Stimulated activated CD4-positive, alpha-beta T cell treated with anti-CD3 and anti-CD28 coated beads, Interleukin-1b, Interleukin-23, amount 100 ng/mL, for 1 hour (primary cell): Measurements from ENCODE around the gene SPRYD4.
A peak's percentile ranks its signal among the peaks of the same experiment; 100 is the strongest.
"Not testable (repeated sequence)": the region's sequence is repeated elsewhere in the genome, so short reads cannot be mapped to it uniquely, and the experiment has no call there.

Experiments used
- DNase-seq, 2 donors: peaks; one replicate each; pipeline ENCODE4 v3.0.0-alpha.2; 2020; ENCODE audit warnings: low read depth in 2 of 2

Gene SPRYD4

GRCh38 chr12:56476972-56477432, 8.6 kb downstream of the SPRYD4 start:
- no peak for DNase-seq

- DNase-seq: no peak
These were observed 9.3 kb downstream of the SPRYD4 start for GRCh38 chr12:56477521-56478225.

DNA sequence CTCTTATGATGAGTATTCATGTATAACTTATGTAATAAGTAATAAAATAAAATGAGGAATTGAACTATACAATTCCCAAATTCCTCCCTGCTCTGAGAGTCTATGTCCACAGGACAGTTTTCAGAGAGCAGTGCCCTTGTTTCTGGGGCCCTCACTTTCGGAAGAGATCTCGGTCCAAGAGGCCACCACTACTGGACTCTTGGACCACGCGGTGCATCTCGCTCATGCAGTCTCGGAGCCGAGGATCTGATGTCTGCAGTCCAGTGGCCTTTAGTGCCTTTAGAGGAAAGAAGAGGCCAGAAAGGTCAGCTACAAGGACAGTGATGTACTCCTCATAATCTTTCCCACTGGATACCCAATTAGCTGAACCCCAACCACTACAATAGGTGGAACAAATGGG, 11.2 kb downstream of the SPRYD4 start:
- no peak for DNase-seq

DNA sequence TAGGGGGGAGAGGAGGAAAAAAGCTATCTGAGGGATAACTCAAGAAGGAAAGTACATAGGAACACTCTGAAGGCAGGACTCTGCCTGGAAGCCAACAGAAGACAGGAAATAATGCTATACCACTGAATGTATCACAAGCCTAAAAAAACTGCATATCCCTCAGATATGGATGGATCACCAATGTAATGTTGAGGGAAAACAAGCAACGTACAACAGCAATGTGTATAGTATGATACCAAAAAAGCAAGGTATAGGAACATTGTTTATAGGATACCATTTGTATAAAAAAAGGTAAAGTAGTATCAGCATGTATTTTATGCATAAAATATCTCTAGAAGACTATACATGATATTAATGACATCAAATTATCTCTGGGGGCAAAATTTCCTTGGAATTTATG, 16.2 kb downstream of the SPRYD4 start:
- DNase-seq: no peak

GRCh38 chr12:56486694-56487093, 18.3 kb downstream of the SPRYD4 start:
- DNase-seq: no peak

GRCh38 chr12:56487448-56488040, 19.2 kb downstream of the SPRYD4 start:
- no peak for DNase-seq

- peak; percentile 35 to 43 for DNase-seq
These were observed 19.9 kb downstream of the SPRYD4 start, which contains the start of gene GLS2 for GRCh38 chr12:56488041-56488955. GLS2 (minus strand) TSS chr12:56488161; CDS start chr12:56488118, 43 bp downstream.

DNA sequence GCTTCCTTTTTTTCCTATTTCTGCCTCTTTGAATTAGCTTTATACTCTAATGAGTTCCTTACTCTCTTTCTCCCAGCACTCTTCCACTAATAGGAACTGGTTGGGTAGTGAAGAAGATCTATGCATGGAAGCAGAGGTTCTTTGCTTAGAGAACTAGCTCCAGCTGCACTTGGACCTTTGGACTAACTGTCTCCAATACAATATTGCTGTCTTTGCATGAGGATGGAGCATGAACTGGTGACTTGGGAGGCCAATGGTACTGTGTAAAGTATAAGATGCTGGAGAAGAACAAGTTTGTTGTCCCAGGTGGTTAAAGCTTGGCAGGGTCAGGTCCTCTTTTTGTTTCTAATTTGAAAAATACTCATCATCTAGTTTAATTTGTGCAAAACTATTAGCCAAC, 22.0 kb downstream of the SPRYD4 start:
- no peak for DNase-seq

DNA sequence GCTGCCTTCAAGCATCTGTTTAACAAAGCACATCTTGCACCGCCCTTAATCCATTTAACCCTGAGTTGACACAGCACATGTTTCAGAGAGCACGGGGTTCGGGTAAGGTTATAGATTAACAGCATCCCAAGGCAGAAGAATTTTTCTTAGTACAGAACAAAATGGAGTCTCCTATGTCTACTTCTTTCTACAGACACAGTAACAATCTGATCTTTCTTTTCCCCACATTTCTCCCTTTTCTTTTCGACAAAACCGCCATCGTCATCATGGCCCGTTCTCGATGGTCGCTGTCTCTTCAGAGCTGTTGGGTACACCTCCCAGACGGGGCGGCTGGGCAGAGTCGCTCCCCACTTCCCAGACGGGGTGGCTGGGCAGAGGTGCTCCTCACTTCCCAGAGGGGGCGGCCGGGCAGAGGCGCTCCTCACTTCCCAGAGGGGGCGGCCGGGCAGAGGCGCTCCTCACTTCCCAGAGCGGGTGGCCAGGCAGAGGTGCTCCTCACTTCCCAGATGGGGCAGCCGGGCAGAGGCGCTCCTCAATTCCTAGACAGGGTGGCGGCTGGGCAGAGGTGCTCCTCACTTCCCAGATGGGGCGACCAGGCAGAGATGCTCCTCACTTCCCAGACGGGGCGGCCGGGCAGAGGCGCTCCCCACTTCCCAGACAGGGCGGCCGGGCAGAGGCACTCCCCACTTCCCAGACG, 25.2 kb downstream of the SPRYD4 start:
- not testable (repeated sequence) for DNase-seq

- DNase-seq: not testable (repeated sequence)
These were observed 25.7 kb downstream of the SPRYD4 start for GRCh38 chr12:56494106-56494415.

- DNase-seq: not testable (repeated sequence)
These were observed 26.1 kb downstream of the SPRYD4 start for GRCh38 chr12:56494481-56494880.

DNA sequence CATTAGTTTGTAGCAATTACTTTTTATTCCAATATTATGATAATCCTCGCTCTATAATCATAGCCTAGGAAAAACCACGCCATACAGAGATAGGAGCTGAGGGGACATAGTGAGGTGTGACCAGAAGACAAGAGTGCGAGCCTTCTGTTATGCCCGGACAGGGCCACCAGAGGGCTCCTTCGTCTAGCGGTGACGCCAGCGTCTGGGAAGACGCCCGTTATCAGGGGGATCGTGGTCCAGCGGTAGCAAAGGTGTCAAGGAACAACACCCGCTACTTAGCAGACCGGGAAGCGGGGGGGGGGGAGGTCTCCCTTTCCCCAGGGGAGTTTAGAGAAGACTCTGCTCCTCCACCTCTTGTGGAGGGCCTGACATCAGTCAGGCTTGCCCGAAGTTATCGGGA, 28.3 kb downstream of the SPRYD4 start:
- DNase-seq: peak in 1 of 2 donors; percentile 45

DNA sequence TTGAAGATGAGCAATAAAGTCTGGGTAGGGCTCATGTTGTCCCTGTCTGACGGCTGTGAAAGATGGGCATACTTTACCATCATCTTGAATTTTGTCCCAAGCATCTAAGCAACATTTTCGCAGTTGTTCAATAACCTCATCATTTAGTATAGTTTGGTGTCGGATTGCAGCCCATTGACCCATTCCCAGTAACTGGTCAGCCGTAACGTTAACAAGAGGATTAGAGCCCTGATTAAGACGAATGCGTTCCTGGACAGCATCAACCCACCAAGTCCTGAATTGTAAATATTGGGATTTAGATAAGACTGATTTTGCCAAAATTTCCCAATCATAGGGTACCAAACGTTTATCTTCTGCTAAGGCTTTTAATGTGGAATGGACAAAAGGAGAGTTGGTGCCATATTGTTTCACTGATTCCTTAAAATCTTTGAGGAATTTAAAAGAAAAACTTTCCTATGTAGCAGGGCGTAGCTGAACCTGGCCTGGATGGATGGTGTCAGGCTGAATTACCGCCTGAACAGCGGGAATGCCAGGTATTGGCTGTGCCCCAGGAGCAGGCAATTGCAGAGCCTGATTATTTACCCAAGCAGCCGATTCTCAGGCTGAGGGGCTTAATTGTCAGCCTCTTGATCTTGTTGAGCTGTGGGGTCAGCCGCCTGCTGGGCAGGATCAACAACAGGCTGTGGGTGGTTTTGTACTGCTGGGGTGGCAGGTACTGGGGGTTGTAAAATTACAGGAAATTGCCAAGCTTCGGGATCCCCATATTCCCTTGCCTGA, 29.9 kb downstream of the SPRYD4 start:
- not testable (repeated sequence) for DNase-seq

DNA sequence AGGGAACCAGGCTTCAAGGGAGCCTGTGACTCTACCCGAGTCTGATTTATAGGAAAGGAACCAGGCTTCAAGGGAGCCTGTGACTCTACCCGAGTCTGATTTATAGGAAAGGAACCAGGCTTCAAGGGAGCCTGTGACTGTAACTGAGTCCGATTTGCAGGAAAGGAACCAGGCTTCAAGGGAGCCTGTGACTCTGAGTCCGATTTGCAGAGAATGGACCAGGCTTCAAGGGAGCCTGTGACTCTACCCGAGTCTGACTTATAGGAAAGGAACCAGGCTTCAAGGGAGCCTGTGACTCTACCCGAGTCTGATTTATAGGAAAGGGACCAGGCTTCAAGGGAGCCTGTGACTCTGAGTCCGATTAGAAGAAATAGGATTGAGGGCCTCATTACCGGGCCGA, 31.1 kb downstream of the SPRYD4 start:
- not testable (repeated sequence) for DNase-seq

- DNase-seq: not testable (repeated sequence)
These were observed 31.5 kb downstream of the SPRYD4 start for GRCh38 chr12:56499879-56500278.

GRCh38 chr12:56510786-56511185, 42.4 kb downstream of the SPRYD4 start:
- no peak for DNase-seq

- DNase-seq: not testable (repeated sequence)
These were observed 45.6 kb downstream of the SPRYD4 start for GRCh38 chr12:56514014-56514318.

GRCh38 chr12:56517854-56518253, 49.5 kb downstream of the SPRYD4 start:
- no peak for DNase-seq

GRCh38 chr12:56518570-56518969, 50.2 kb downstream of the SPRYD4 start:
- DNase-seq: no peak

DNA sequence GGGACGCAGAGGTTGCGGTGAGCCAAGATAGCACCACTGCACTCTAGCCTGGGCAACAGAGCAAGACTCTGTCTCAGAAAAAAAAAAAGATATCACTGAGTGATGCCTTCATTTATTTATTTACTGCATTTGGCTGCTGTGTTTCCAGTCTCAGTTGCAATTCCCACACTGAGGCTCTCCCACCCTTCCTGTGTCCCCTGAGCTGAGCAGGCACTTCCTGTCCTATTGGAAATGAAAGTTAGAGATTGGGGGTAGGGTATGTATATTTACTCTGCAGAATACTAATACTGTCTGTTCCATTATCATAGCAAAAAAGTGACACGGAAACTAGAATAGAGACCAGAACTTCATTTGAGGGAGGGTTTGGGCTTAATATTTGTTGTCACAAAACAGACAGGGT, 51.7 kb downstream of the SPRYD4 start:
- no peak for DNase-seq

DNA sequence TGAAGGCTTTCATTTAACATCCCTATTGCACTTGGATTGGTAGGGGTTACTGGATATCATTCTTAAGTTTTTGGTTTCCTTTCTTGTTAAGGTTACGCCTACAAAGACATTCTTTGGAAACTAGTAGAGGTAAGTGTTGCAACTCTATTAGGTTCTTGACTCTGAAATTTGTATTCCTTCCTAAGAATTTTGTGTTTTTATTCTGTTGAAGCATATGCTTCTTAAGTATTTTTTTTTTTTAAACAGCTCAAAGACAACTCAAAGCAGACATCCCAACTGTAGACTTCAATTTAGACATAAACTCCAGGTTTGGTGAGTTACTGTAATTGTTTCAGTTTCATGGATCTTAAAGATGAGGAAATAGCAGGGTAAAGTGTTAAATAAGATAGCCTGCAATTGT, 52.1 kb downstream of the SPRYD4 start:
- DNase-seq: no peak
